GM21717 (cell line): ENCODE measurements around the gene ALDOB.

Source experiments
- ATAC-seq: cut with Tn5 transposase; IDR thresholded peaks from one replicate; pipeline ENCODE4 v1.9.1; 2021; ENCODE audit warnings: mild to moderate bottlenecking, moderate library complexity; ENCODE audit not compliant: unreplicated experiment

ALDOB gene

GRCh38 chr9:101427957-101428655 lies 7.5 kb downstream of the ALDOB start:
- ATAC-seq = peak; percentile 70

- ATAC-seq = no peak
Observed at GRCh38 chr9:101427358-101427757, 8.2 kb downstream of the ALDOB start.

GRCh38 chr9:101421653-101422065 lies 13.9 kb downstream of the ALDOB start:
- no peak for ATAC-seq

GRCh38 chr9:101419863-101420262 lies 15.7 kb downstream of the ALDOB start:
- ATAC-seq = no peak

- no peak for ATAC-seq
Observed at GRCh38 chr9:101418518-101419430, 16.8 kb downstream of the ALDOB start.

GRCh38 chr9:101417977-101418376 lies 17.6 kb downstream of the ALDOB start:
- ATAC-seq = no peak

GRCh38 chr9:101417389-101417788 lies 18.2 kb downstream of the ALDOB start:
- ATAC-seq = no peak

- no peak for ATAC-seq
Observed at GRCh38 chr9:101415578-101415977, 20.0 kb downstream of the ALDOB start.

GRCh38 chr9:101414839-101415238 lies 20.7 kb downstream of the ALDOB start:
- no peak for ATAC-seq

- no peak for ATAC-seq
Observed at GRCh38 chr9:101409079-101409477, 26.5 kb downstream of the ALDOB start.

- no peak for ATAC-seq
Observed at GRCh38 chr9:101408374-101409078, 27.0 kb downstream of the ALDOB start.

GRCh38 chr9:101403516-101404285 lies 31.9 kb downstream of the ALDOB start:
- no peak for ATAC-seq

GRCh38 chr9:101400120-101400519 lies 35.5 kb downstream of the ALDOB start:
- no peak for ATAC-seq

GRCh38 chr9:101399643-101399970 lies 36.0 kb downstream of the ALDOB start:
- no peak for ATAC-seq

GRCh38 chr9:101398930-101399642 lies 36.5 kb downstream of the ALDOB start:
- ATAC-seq = peak; percentile 11

- ATAC-seq = peak; percentile 99
Observed at GRCh38 chr9:101398068-101398929, 37.3 kb downstream of the ALDOB start, which contains the start of the genes MRPL50 and ZNF189. Gene MRPL50 (minus strand): TSS chr9:101398618. CDS start chr9:101398592, 26 bp downstream. Gene ZNF189 (plus strand): TSS chr9:101398851. CDS start chr9:101399157, 306 bp downstream.

- ATAC-seq = no peak
Observed at GRCh38 chr9:101397746-101398067, 37.9 kb downstream of the ALDOB start.

GRCh38 chr9:101394687-101395086 lies 40.9 kb downstream of the ALDOB start:
- ATAC-seq = no peak

- no peak for ATAC-seq
Observed at GRCh38 chr9:101393135-101393534, 42.4 kb downstream of the ALDOB start.
